SW480 (cell line): ENCODE measurements around the gene TENM4.
A peak's percentile ranks its signal among the peaks of the same experiment; 100 is the strongest.

Experiments used
- DNase-seq: peaks from one replicate; pipeline ENCODE4 v3.0.0-alpha.2; 2016; ENCODE audit warnings: low spot score

TENM4 gene

GRCh38 chr11:78787696-78788095 is 653.1 kb downstream of the TENM4 start:
- no peak for DNase-seq

GRCh38 chr11:78786746-78787145 is 654.1 kb downstream of the TENM4 start:
- DNase-seq = no peak

- DNase-seq = no peak
These were observed 654.7 kb downstream of the TENM4 start for GRCh38 chr11:78786086-78786485.

- peak; percentile 16 for DNase-seq
These were observed 656.3 kb downstream of the TENM4 start for GRCh38 chr11:78784321-78785061.

- no peak for DNase-seq
These were observed 657.0 kb downstream of the TENM4 start for GRCh38 chr11:78783846-78784245.

- DNase-seq = no peak
These were observed 657.5 kb downstream of the TENM4 start for GRCh38 chr11:78783301-78783700.

- no peak for DNase-seq
These were observed 658.1 kb downstream of the TENM4 start for GRCh38 chr11:78782725-78783124.

- DNase-seq = no peak
These were observed 659.9 kb downstream of the TENM4 start for GRCh38 chr11:78780889-78781288.

GRCh38 chr11:78773492-78773891 is 667.3 kb downstream of the TENM4 start:
- no peak for DNase-seq

- no peak for DNase-seq
These were observed 667.8 kb downstream of the TENM4 start for GRCh38 chr11:78773077-78773476.

- DNase-seq = no peak
These were observed 668.6 kb downstream of the TENM4 start for GRCh38 chr11:78772186-78772585.

- DNase-seq = no peak
These were observed 669.9 kb downstream of the TENM4 start for GRCh38 chr11:78770931-78771330.

- no peak for DNase-seq
These were observed 671.9 kb downstream of the TENM4 start for GRCh38 chr11:78768971-78769370.

GRCh38 chr11:78768345-78768744 is 672.5 kb downstream of the TENM4 start:
- DNase-seq = no peak

- DNase-seq = no peak
These were observed 673.5 kb downstream of the TENM4 start for GRCh38 chr11:78767027-78767932.

- DNase-seq = no peak
These were observed 675.9 kb downstream of the TENM4 start for GRCh38 chr11:78764946-78765345.

- DNase-seq = no peak
These were observed 677.2 kb downstream of the TENM4 start for GRCh38 chr11:78763664-78764063.

GRCh38 chr11:78762105-78762504 is 678.7 kb downstream of the TENM4 start:
- DNase-seq = no peak

GRCh38 chr11:78759071-78759470 is 681.8 kb downstream of the TENM4 start:
- no peak for DNase-seq

GRCh38 chr11:78753297-78753696 is 687.5 kb downstream of the TENM4 start:
- DNase-seq = no peak

- DNase-seq = no peak
These were observed 688.3 kb downstream of the TENM4 start for GRCh38 chr11:78752494-78752893.

GRCh38 chr11:78748918-78749690 is 691.7 kb downstream of the TENM4 start:
- DNase-seq = no peak
